K562 (cell line): Measurements from ENCODE around the gene DAPK1. TPM values are rescaled to one million over a fixed set of nuclear protein-coding genes. Genes with fewer than 3 reads are reported as not detected.

ENCODE experiments used
- ATAC-seq: fragments of 200-7000 bp; cut with Tn5 transposase; 3 replicates; pipeline ENCODE4 v1.9.1; 2020; ENCODE audit warnings: moderate library complexity
- BruUV-seq: library from RNA; stranded (reverse); fragments of 400-500 nt; replicated peaks from 2 replicates; lab custom pipeline; 2021; lab: Mats Ljungman, UMichigan
- CTCF ChIA-PET: fragments of 300-600 bp; formaldehyde crosslinking; extraction: SDS; loops from one replicate; lab custom pipeline; 2021; ENCODE audit warnings: low intra/inter-chr PET ratio; lab: Yijun Ruan, JAX
- POLR2A ChIA-PET: fragments of 300-600, 350-650 bp; sonication (Branson Sonifier 250); formaldehyde crosslinking; extraction: SDS; loops from one replicate; lab custom pipeline; 2021; ENCODE audit warnings: antibody characterized with exemption, inconsistent platforms; lab: Yijun Ruan, JAX
- DNase-seq, 4 experiments: peaks; one replicate each; pipeline versions ENCODE4 v3.0.0 to v3.0.0-alpha.2; 2011 to 2018; ENCODE audit warnings: low spot score in 3 of 4, mixed read lengths in 3 of 4; ENCODE audit errors: extremely low read depth in 1 of 4
- FAIRE-seq: peaks from 2 replicates; lab custom pipeline; 2011; peaks lifted over from hg19 to GRCh38; lab: Jason Lieb, UNC
- H2AFZ ChIP-seq: 2 replicates; pipeline ENCODE4 v1.6.0; 2011; ENCODE audit warnings: low read depth, low read length, control low read depth, inconsistent platforms
- H3K27ac ChIP-seq: fragments of 200-600 bp; 3 replicates; pipeline ENCODE4 v1.8.0; 2011; ENCODE audit warnings: low read depth, mild to moderate bottlenecking, control low read depth, inconsistent platforms, low read length, moderate library complexity, mixed read lengths; ENCODE audit errors: extremely low read depth
- H3K27me3 ChIP-seq, 2 experiments: fragments of 300-600 bp in 1 of 2; 2 replicates in 1 of 2; 3 replicates in 1 of 2; pipeline versions ENCODE4 v1.6.0 to v1.8.0; 2011; ENCODE audit warnings: inconsistent platforms in 2 of 2, low read length in 2 of 2, mild to moderate bottlenecking in 1 of 2, mixed read lengths in 1 of 2, moderate library complexity in 1 of 2; ENCODE audit not compliant: control insufficient read depth in 2 of 2, insufficient read depth in 2 of 2
- H3K36me3 ChIP-seq: fragments of 300-600 bp; 3 replicates; pipeline ENCODE4 v1.8.0; 2011; ENCODE audit warnings: mild to moderate bottlenecking, low read length, inconsistent platforms; ENCODE audit not compliant: control insufficient read depth, insufficient read depth
- H3K4me1 ChIP-seq, 2 experiments: fragments of 200-600 bp in 1 of 2; replicated peaks in 1 of 2; 2 replicates in 1 of 2; 3 replicates in 1 of 2; pipeline versions ENCODE4 v1.5.1 to v1.8.0; 2011; ENCODE audit warnings: inconsistent platforms in 2 of 2, low read length in 2 of 2, mild to moderate bottlenecking in 1 of 2, mixed read lengths in 1 of 2, moderate library complexity in 1 of 2; ENCODE audit not compliant: control insufficient read depth in 2 of 2, insufficient read depth in 2 of 2
- H3K4me2 ChIP-seq: 2 replicates; pipeline ENCODE4 v1.6.1; 2011; ENCODE audit warnings: low read length, control low read depth, inconsistent platforms, mixed read lengths; ENCODE audit not compliant: insufficient read depth
- H3K4me3 ChIP-seq: fragments of 200-600 bp; sonication (generic), shearing (Covaris generic); 2 replicates; pipeline ENCODE4 v1.5.1; 2016; ENCODE audit warnings: control low read depth, inconsistent platforms
- H3K79me2 ChIP-seq: fragments of 200-600 bp; 3 replicates; pipeline ENCODE4 v1.8.0; 2011; ENCODE audit warnings: low read length, inconsistent platforms; ENCODE audit not compliant: control insufficient read depth, insufficient read depth
- H3K9ac ChIP-seq, 2 experiments: 2 replicates each; pipeline versions ENCODE4 v1.6.0 to v1.6.1; 2011; ENCODE audit warnings: low read depth in 2 of 2, low read length in 2 of 2, control low read depth in 1 of 2, inconsistent platforms in 1 of 2, mild to moderate bottlenecking in 1 of 2, mixed read lengths in 1 of 2; ENCODE audit not compliant: insufficient read depth in 1 of 2
- H3K9me1 ChIP-seq: one replicate; pipeline ENCODE4 v1.6.0; 2011; ENCODE audit warnings: inconsistent platforms, mild to moderate bottlenecking, low read length, moderate library complexity; ENCODE audit not compliant: control insufficient read depth, insufficient read depth
- H3K9me3 ChIP-seq: replicated peaks from 2 replicates; pipeline ENCODE4 v1.5.1; 2011; ENCODE audit warnings: low read depth, low read length, inconsistent platforms; ENCODE audit not compliant: control insufficient read depth, insufficient read depth
- H4K20me1 ChIP-seq: replicated peaks from 2 replicates; pipeline ENCODE4 v1.6.1; 2011; ENCODE audit warnings: low read length, inconsistent platforms, mixed read lengths; ENCODE audit not compliant: control insufficient read depth, insufficient read depth
- ARID4B ChIP-seq: sonication (generic); formaldehyde crosslinking; IDR thresholded peaks from 2 replicates; pipeline ENCODE4 v1.8.0; 2022; ENCODE audit warnings: mild to moderate bottlenecking, missing genetic modification reagents
- FOXA1 ChIP-seq: fragments of 450-650 bp; IDR thresholded peaks from 2 replicates; pipeline ENCODE4 v1.6.1; 2016; ENCODE audit warnings: mild to moderate bottlenecking, borderline replicate concordance
- KHSRP ChIP-seq: fragments of 450-650 bp; IDR thresholded peaks from 2 replicates; pipeline ENCODE4 v1.6.1; 2017
- MTA2 ChIP-seq: fragments of 450-650 bp; IDR thresholded peaks from 2 replicates; pipeline ENCODE4 v1.6.1; 2016; ENCODE audit warnings: low read depth
- NFIC ChIP-seq: fragments of 450-650 bp; IDR thresholded peaks from 2 replicates; pipeline ENCODE4 v1.6.1; 2017; ENCODE audit warnings: mild to moderate bottlenecking, inconsistent platforms
- SMAD1 ChIP-seq: fragments of 150-350 bp; IDR thresholded peaks from 2 replicates; pipeline ENCODE4 v1.6.1; 2014; ENCODE audit warnings: low read length, low read depth; ENCODE audit not compliant: partially characterized antibody
- WGBS: fragments of 100-300 bp; shearing (Covaris generic); methylation state at CpG from one replicate; pipeline ENCODE4 v1.1.6; 2016; ENCODE audit warnings: low coverage, mixed read lengths; ENCODE audit not compliant: insufficient coverage; ENCODE audit errors: missing lambda C conversion rate; 5-methylcytosine and 5-hydroxymethylcytosine counted together
- in situ Hi-C: fragments of 300-500 bp; cut with MboI; formaldehyde crosslinking; loops from 4 replicates; pipeline ENCODE4 v1.15.0; 2018; ENCODE audit warnings: inconsistent platforms, mixed read lengths
- intact Hi-C: fragments of 100-400 bp; cut with micrococcal nuclease; formaldehyde crosslinking; loops from 2 replicates; pipeline ENCODE4 v1.14.2; 2022
- polyA plus RNA-seq, 8 experiments: library from polyadenylated mRNA; depleted of rRNA in 4 of 8; stranded (reverse) in 5 of 8; unstranded in 3 of 8; fragments of >200 nt; fragmentation: Nextera tagmentation in 2 of 8; fragmentation: Illumina TruSeq in 1 of 8; extraction: Ambion mirVana in 2 of 8; extraction: Trizol in 1 of 8; gene quantifications; 2 replicates each; pipeline versions ENCODE4 v1.2.1 to v1.2.3, GENCODE V29; 2011 to 2014; ENCODE audit warnings: inconsistent platforms in 1 of 8, missing spikeins in 1 of 8
- total RNA-seq, 7 experiments: library from RNA; depleted of rRNA in 6 of 7; stranded (reverse); fragments of >200 nt in 6 of 7; fragmentation: Illumina TruSeq in 2 of 7; extraction: Trizol in 2 of 7; gene quantifications; 2 replicates each; pipeline versions ENCODE4 v1.2.1 to v1.2.3, GENCODE V29; 2011 to 2021; ENCODE audit warnings: low replicate concordance in 1 of 7
- TF ChIP-seq, protein P1 (sequence below): fragments of 450-650 bp; formaldehyde crosslinking; IDR thresholded peaks from 2 replicates; pipeline ENCODE4 v1.4.0; 2022; ENCODE audit warnings: missing genetic modification characterization

DAPK1 gene
- total and polyA plus RNA-seq, 9 of the 15 experiments (the other 6 are each of a cell fraction or from before 2014, with no cell fraction given) = 1.7 to 26.4 (median 15.8) TPM

- no peaks in the 10 kb centered on the region; a peak in 1 of 5 replicates for H3K4me1 ChIP-seq
- no peak overlapping the region for H3K4me2 ChIP-seq
- ATAC-seq (no peak), FAIRE-seq (no peak), DNase-seq (no peak)
- POLR2A ChIA-PET = no interaction called here
- H3K9me3 ChIP-seq = no peaks in the 10 kb centered on the region; the same call in 1 of the 2 replicates
- in situ Hi-C loops (no loop called here), intact Hi-C loops (no loop called here)
- no peak for TF ChIP-seq MTA2
- no peak for TF ChIP-seq KHSRP
- H2AFZ ChIP-seq = no peak overlapping the region
- no peaks in the 10 kb centered on the region for H3K9me1 ChIP-seq
- H3K79me2 ChIP-seq = no peaks in the 10 kb centered on the region
- CTCF ChIA-PET = no interaction called here
- WGBS = 46% methylated on average over 5 of the region's 5 CpGs
- no peak overlapping the region for H3K4me3 ChIP-seq
- no peaks in the 10 kb centered on the region for H3K27me3 ChIP-seq
- no peak overlapping the region for H3K27ac ChIP-seq
- no peaks in the 10 kb centered on the region for H3K36me3 ChIP-seq
- H3K9ac ChIP-seq = no peak overlapping the region
- no peaks in the 10 kb centered on the region for H4K20me1 ChIP-seq
- BruUV-seq = no TSS peak
Measured at GRCh38 chr9:87749335-87750035, 251.8 kb downstream of the DAPK1 start.

- ChIA-PET POLR2A (interaction anchor here (0.5 kb wide), 1 partner anchor 17 kb away, joined by 3 read pairs; no protein-coding TSS in a partner anchor), CTCF (no interaction called here)
- Histone ChIP-seq H4K20me1 (no peaks in the 10 kb centered on the region), H2AFZ (no peak overlapping the region), H3K9ac (no peak overlapping the region), H3K4me2 (no peak overlapping the region), H3K4me3 (no peak overlapping the region), H3K4me1 (no peaks in the 10 kb centered on the region; a peak in 1 of 5 replicates), H3K79me2 (no peaks in the 10 kb centered on the region), H3K36me3 (no peaks in the 10 kb centered on the region), H3K9me1 (no peaks in the 10 kb centered on the region), H3K27ac (no peak overlapping the region), H3K27me3 (no peaks in the 10 kb centered on the region), H3K9me3 (no peaks in the 10 kb centered on the region; the same call in 1 of the 2 replicates)
- FAIRE-seq = no peak
- in situ Hi-C loops (no loop called here), intact Hi-C loops (no loop called here)
- DNase-seq = no peak
- no peak for ATAC-seq
- no TSS peak for BruUV-seq
- WGBS = 0% methylated on average over 1 of the region's 2 CpGs
- TF ChIP-seq SMAD1 (no peak), ARID4B (CRISPR knock-in tag) (no peak), NFIC (0 out of 2 replicates have a peak, but pooled peaks have one; percentile 10), FOXA1 (no peak)
- TF ChIP-seq, protein P1, sequence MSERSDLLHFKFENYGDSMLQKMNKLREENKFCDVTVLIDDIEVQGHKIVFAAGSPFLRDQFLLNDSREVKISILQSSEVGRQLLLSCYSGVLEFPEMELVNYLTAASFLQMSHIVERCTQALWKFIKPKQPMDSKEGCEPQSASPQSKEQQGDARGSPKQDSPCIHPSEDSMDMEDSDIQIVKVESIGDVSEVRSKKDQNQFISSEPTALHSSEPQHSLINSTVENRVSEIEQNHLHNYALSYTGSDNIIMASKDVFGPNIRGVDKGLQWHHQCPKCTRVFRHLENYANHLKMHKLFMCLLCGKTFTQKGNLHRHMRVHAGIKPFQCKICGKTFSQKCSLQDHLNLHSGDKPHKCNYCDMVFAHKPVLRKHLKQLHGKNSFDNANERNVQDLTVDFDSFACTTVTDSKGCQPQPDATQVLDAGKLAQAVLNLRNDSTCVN (CRISPR knock-in tag) = no peak
Measured at GRCh38 chr9:87750726-87751125, 253.1 kb downstream of the DAPK1 start.
